GM19193 (cell line): ENCODE data around the gene LMO4.

ENCODE experiments used
- POLR2A ChIP-seq: IDR thresholded peaks from 4 replicates; pipeline ENCODE4 v1.6.1; 2011; ENCODE audit not compliant: insufficient read depth, insufficient read length; ENCODE audit errors: extremely low read depth

Gene LMO4

GRCh38 chr1:87334351-87335174 lies 5.9 kb downstream of the LMO4 start:
- TF ChIP-seq POLR2A: no peak

DNA sequence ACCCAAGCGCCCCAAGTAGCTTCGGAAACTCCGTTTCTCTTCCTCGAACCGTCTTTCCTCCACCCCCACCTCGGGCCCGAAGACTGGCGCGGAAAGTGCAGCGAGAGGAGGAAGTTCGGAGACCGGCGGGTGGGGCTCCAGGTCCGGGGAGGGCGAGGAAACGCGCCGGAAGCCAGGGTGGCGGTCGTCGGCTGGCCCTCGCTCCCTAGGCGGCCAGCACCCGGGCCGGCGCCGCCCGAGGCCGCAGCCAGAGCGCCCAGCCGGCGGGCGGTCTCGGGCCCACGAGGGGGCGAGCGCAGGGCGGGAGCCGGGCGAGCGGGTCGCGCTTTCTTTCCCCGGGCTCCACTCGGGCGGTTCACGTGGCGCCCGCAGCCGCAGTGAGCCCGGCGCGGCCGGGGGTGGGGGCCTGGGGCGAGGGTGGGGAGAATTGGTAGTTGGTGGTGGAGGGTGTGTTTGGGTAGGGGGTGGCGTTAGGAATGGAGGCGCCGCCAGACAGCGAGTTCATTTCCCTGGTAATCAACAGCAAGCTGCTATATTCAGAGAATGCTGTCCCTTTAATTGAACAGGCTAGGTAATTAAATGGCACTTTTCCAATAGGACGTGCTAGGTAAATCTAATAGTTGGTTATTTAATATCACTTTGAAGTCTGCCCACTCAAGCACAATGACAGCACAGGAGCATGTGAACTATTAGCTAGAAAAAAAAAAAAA lies 6.7 kb downstream of the LMO4 start:
- peak; percentile 64 for TF ChIP-seq POLR2A

DNA sequence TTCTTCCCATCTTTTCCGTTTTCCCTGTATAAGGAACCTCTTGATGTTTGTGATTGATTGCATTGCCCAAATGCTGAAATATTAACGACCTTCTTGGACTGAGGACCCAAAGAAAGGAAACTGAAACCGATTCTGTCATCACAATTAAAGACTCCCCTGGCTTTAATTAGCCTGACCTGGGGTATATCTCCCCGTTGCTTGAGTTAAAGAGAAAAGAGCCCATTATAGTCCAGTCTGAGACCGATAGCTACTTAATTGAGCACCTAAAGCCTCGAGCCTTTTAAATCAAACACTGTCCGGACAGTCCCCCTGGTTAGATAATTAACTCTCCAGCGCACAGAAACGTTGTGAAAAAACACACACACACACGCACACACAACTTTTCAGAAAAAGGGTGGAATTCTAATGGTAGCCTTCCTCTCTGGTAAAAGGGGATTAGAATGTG lies 8.0 kb downstream of the LMO4 start:
- no peak for TF ChIP-seq POLR2A

DNA sequence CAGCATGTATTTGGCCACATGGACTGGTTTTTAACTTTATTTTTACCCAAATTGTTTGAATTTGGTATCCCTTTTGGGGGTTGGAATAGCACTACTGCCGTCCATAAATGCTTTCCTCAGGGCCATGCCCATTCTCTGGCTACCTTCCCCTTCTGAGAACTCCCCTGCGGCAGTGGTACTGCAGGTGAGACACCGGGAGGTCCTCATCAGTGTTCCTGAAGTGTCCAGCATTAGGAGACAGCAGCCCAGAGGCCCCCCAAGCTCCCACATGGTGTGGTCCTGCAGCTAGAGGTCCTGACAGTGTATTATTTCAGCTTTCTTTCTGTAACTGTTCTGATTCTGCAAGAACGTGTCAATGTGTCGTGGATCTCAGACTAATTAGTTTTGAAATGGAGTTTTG lies 8.9 kb downstream of the LMO4 start:
- no peak for TF ChIP-seq POLR2A

DNA sequence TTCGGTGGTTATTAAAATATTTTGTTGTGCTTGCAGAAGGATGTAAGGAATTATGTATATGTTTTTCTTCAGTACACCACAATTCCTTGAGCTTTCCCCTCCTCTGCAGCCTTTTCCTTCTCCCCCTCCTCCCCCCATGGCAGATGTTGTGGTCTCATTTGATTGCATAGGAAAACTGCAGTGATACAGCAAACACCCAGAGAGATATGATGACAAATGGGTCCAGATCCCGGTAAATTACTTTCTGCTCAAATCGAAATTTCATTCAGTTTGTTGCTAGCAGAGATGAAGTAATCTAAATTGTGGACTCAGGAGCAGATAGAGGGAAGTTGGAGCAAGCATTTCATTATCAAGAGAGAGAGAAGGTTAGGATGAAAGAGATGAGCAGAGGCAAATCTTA lies 9.9 kb downstream of the LMO4 start:
- TF ChIP-seq POLR2A: no peak

- TF ChIP-seq POLR2A: no peak
Observed at GRCh38 chr1:87344231-87344630, 15.6 kb downstream of the LMO4 start.

DNA sequence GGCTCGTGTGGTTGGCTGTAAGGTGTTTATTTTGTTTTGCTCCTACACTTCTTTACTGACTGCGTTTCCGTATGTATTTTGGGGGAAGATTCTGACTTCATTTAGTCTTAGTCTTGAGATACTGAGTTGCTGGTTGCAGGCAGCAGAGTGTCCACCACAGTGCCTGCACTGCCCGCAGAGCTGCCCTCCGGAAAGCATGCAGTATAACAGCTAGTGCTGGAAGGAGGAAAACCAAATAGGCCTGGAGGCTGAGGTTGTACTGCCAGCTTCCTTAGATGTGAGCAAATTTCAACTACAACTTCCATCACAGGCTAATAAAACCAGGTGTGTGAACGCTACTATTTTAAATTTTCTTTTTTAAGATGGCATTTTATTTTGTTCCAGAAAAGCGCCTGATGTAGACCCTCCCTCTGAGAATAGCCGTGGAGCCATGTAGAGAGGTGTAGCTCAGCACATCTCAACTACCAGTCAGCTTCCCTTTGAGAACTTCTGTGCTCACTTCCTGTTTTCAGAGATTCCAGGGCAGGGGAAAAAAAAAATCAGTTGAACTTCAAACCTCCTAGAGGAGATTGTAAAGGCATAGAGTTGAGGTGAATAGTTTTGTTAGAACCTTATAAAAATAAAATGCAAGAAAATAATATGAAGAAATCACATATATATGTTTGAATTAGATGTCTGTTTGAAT lies 17.6 kb downstream of the LMO4 start:
- TF ChIP-seq POLR2A: no peak

- TF ChIP-seq POLR2A: no peak
Observed at GRCh38 chr1:87348341-87349019, 19.8 kb downstream of the LMO4 start.

- TF ChIP-seq POLR2A: no peak
Observed at GRCh38 chr1:87349036-87349435, 20.4 kb downstream of the LMO4 start.

DNA sequence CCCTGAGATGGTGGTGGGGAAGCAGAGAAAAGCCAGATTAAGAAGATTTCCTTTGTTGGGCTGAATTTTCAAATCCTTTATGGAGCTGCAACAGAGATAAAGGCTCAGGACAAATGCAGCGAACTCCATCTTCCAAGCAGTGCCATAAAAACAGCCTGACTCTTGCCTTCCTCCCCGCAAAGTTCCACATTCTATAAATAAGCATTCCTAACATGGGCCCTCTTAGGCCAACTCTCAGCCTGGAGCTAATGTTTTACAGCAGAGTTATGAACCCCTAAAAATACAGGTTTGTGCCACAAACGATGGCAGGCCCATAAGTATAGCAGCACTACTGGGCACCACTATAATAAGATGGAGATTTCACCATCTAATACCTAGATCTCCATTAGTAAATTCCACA lies 27.2 kb downstream of the LMO4 start:
- no peak for TF ChIP-seq POLR2A

- no peak for TF ChIP-seq POLR2A
Observed at GRCh38 chr1:87356591-87356990, 27.9 kb downstream of the LMO4 start.

GRCh38 chr1:87358219-87358618 lies 29.5 kb downstream of the LMO4 start:
- no peak for TF ChIP-seq POLR2A

DNA sequence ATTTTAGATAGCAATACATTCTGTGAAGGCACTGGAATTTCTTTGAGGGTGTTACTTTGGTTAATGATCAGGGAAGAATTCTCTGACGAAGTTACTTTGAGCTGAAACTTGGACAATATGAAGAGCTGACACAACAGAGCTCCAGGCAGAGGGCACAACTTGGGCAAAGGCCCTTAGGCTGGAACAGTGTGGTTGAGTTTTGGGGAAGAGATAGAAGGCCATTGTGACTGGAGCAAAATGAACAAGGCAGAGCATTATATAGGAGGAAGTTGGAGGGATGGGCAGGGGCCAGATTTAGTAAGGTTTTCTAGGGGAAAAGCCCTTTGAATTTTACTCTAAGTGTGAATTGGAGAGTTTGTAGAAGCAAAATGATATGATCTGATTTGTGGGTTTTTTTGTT lies 30.9 kb downstream of the LMO4 start:
- no peak for TF ChIP-seq POLR2A

DNA sequence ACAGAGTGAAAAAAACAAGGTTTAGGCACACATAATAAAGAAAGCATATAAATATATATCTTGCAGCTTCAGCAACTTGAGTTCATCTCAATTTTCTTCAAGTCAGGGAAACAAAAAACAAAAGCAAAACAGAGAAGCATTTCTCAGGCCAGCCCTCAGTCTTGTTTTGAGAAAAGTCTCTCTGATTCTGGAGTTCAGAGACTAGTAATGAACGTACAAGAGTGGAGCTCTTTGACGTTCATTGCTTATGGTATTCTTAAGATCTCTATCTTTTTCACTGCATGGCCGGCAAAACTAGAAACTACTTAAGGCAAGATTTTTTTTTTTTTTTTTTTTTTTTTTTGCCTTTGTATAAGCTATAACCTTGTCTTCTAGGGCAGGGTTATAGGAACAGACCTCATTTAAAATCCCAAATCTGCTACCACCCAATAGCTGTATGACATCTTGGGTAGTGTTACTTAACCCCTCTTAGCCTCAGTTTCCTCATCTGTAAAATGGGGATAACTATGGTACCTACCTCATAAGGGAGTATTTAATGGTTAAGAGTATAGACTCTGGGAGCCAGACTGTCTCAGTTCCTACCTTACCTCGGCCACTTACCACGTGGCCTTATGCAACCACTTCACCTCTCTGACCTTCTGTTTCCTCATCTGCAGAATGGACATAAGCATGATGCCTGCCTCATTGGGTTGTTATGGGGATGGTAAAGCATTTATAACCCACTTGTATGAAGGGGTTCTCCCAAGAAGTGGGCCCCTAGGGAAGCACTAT lies 33.6 kb downstream of the LMO4 start:
- TF ChIP-seq POLR2A: no peak
